T-helper 1 cell treated with Interleukin-12 subunit alpha and Interleukin-12 subunit beta and Interleukin-4 antibody, amounts not matched to agents 30 μg/mL and 1 μg/mL, for 36 hours (primary cell): ENCODE measurements around the gene FHIT.
A peak's percentile ranks its signal among the peaks of the same experiment; 100 is the strongest.

Experiments used
- H3K27ac Mint-ChIP-seq: one replicate; pipeline ENCODE4 v1.8.0; 2021; ENCODE audit warnings: mild to moderate bottlenecking, mixed read lengths
- H3K27me3 Mint-ChIP-seq: one replicate; pipeline ENCODE4 v1.8.0; 2021; ENCODE audit warnings: low read depth, mixed read lengths
- H3K36me3 Mint-ChIP-seq: one replicate; pipeline ENCODE4 v1.8.0; 2021; ENCODE audit warnings: low read depth, mixed read lengths
- H3K4me1 Mint-ChIP-seq: one replicate; pipeline ENCODE4 v1.8.0; 2021; ENCODE audit warnings: low read depth, mixed read lengths
- H3K4me3 Mint-ChIP-seq: one replicate; pipeline ENCODE4 v1.8.0; 2021; ENCODE audit warnings: mild to moderate bottlenecking, moderate library complexity, mixed read lengths
- H3K9me3 Mint-ChIP-seq: one replicate; pipeline ENCODE4 v1.8.0; 2021; ENCODE audit warnings: mixed read lengths

The FHIT gene

GRCh38 chr3:60226912-60227311 lies 1024.3 kb downstream of the FHIT start:
- Mint-ChIP-seq H3K27ac (no peak overlapping the region), H3K9me3 (peaks cover 9% of the 10 kb centered on the region), H3K27me3 (no peaks in the 10 kb centered on the region)

GRCh38 chr3:60225848-60226247 lies 1025.4 kb downstream of the FHIT start:
- no peak overlapping the region for H3K4me3 Mint-ChIP-seq
- H3K27ac Mint-ChIP-seq = no peak overlapping the region
- peaks cover 4% of the 10 kb centered on the region for H3K4me1 Mint-ChIP-seq
- no peaks in the 10 kb centered on the region for H3K36me3 Mint-ChIP-seq
- H3K27me3 Mint-ChIP-seq = no peaks in the 10 kb centered on the region
- peaks cover under 1% of the 10 kb centered on the region for H3K9me3 Mint-ChIP-seq

More at GRCh38 chr3:60226912-60227311, 1024.3 kb downstream of the FHIT start:
- Mint-ChIP-seq H3K36me3 (peaks cover 1% of the 10 kb centered on the region), H3K4me3 (no peak overlapping the region), H3K4me1 (peaks cover 4% of the 10 kb centered on the region)

GRCh38 chr3:60220768-60221167 lies 1030.5 kb downstream of the FHIT start:
- Mint-ChIP-seq H3K9me3 (no peaks in the 10 kb centered on the region), H3K27ac (no peak overlapping the region), H3K27me3 (no peaks in the 10 kb centered on the region), H3K36me3 (no peaks in the 10 kb centered on the region), H3K4me1 (no peaks in the 10 kb centered on the region), H3K4me3 (no peak overlapping the region)

- no peaks in the 10 kb centered on the region for H3K27me3 Mint-ChIP-seq
- no peaks in the 10 kb centered on the region for H3K9me3 Mint-ChIP-seq
- H3K4me3 Mint-ChIP-seq = no peak overlapping the region
- H3K27ac Mint-ChIP-seq = no peak overlapping the region
- no peaks in the 10 kb centered on the region for H3K4me1 Mint-ChIP-seq
- H3K36me3 Mint-ChIP-seq = no peaks in the 10 kb centered on the region
Measured at GRCh38 chr3:60219501-60219900, 1031.8 kb downstream of the FHIT start.

- H3K36me3 Mint-ChIP-seq = no peaks in the 10 kb centered on the region
- no peaks in the 10 kb centered on the region for H3K27me3 Mint-ChIP-seq
- H3K27ac Mint-ChIP-seq = no peak overlapping the region
- no peaks in the 10 kb centered on the region for H3K9me3 Mint-ChIP-seq
- H3K4me3 Mint-ChIP-seq = no peak overlapping the region
- H3K4me1 Mint-ChIP-seq = no peaks in the 10 kb centered on the region
Measured at GRCh38 chr3:60217156-60217911, 1033.9 kb downstream of the FHIT start.

- no peak overlapping the region for H3K27ac Mint-ChIP-seq
Measured at GRCh38 chr3:60216462-60217075, 1034.7 kb downstream of the FHIT start.

GRCh38 chr3:60215946-60216345 lies 1035.3 kb downstream of the FHIT start:
- H3K27me3 Mint-ChIP-seq = no peaks in the 10 kb centered on the region
- no peaks in the 10 kb centered on the region for H3K9me3 Mint-ChIP-seq
- no peaks in the 10 kb centered on the region for H3K4me1 Mint-ChIP-seq
- no peaks in the 10 kb centered on the region for H3K36me3 Mint-ChIP-seq
- H3K27ac Mint-ChIP-seq = no peak overlapping the region
- no peak overlapping the region for H3K4me3 Mint-ChIP-seq

More at GRCh38 chr3:60216462-60217075, 1034.7 kb downstream of the FHIT start:
- Mint-ChIP-seq H3K27me3 (no peaks in the 10 kb centered on the region), H3K4me3 (no peak overlapping the region), H3K4me1 (no peaks in the 10 kb centered on the region), H3K36me3 (no peaks in the 10 kb centered on the region), H3K9me3 (no peaks in the 10 kb centered on the region)

- H3K27me3 Mint-ChIP-seq = no peaks in the 10 kb centered on the region
- no peaks in the 10 kb centered on the region for H3K4me1 Mint-ChIP-seq
- H3K4me3 Mint-ChIP-seq = no peak overlapping the region
- H3K36me3 Mint-ChIP-seq = peaks cover 7% of the 10 kb centered on the region
- H3K9me3 Mint-ChIP-seq = peaks cover 10% of the 10 kb centered on the region
- no peak overlapping the region for H3K27ac Mint-ChIP-seq
Measured at GRCh38 chr3:60207905-60208304, 1043.3 kb downstream of the FHIT start.

GRCh38 chr3:60206206-60206605 lies 1045.0 kb downstream of the FHIT start:
- peaks cover 11% of the 10 kb centered on the region for H3K9me3 Mint-ChIP-seq
- H3K4me1 Mint-ChIP-seq = no peaks in the 10 kb centered on the region
- no peaks in the 10 kb centered on the region for H3K27me3 Mint-ChIP-seq
- H3K36me3 Mint-ChIP-seq = peaks cover 7% of the 10 kb centered on the region
- no peak overlapping the region for H3K27ac Mint-ChIP-seq
- H3K4me3 Mint-ChIP-seq = no peak overlapping the region

- H3K9me3 Mint-ChIP-seq = peaks cover 12% of the 10 kb centered on the region
- H3K27ac Mint-ChIP-seq = no peak overlapping the region
- no peaks in the 10 kb centered on the region for H3K4me1 Mint-ChIP-seq
Measured at GRCh38 chr3:60202052-60202726, 1049.1 kb downstream of the FHIT start.

GRCh38 chr3:60199306-60199705 lies 1051.9 kb downstream of the FHIT start:
- Mint-ChIP-seq H3K36me3 (peaks cover 3% of the 10 kb centered on the region), H3K9me3 (peaks cover 15% of the 10 kb centered on the region), H3K4me1 (no peaks in the 10 kb centered on the region), H3K27ac (no peak overlapping the region), H3K27me3 (no peaks in the 10 kb centered on the region), H3K4me3 (no peak overlapping the region)

More at GRCh38 chr3:60202052-60202726, 1049.1 kb downstream of the FHIT start:
- H3K27me3 Mint-ChIP-seq = no peaks in the 10 kb centered on the region
- H3K36me3 Mint-ChIP-seq = peaks cover 3% of the 10 kb centered on the region
- H3K4me3 Mint-ChIP-seq = no peak overlapping the region

GRCh38 chr3:60198179-60198720 lies 1053.0 kb downstream of the FHIT start:
- peaks cover 23% of the 10 kb centered on the region for H3K9me3 Mint-ChIP-seq
- no peaks in the 10 kb centered on the region for H3K27me3 Mint-ChIP-seq
- H3K27ac Mint-ChIP-seq = no peak overlapping the region
- peaks cover 5% of the 10 kb centered on the region for H3K4me1 Mint-ChIP-seq
- peaks cover 12% of the 10 kb centered on the region for H3K36me3 Mint-ChIP-seq
- H3K4me3 Mint-ChIP-seq = no peak overlapping the region

- H3K4me3 Mint-ChIP-seq = peak overlapping the region; percentile 7
- H3K27ac Mint-ChIP-seq = peak overlapping the region; percentile 84
- H3K9me3 Mint-ChIP-seq = peaks cover 14% of the 10 kb centered on the region
- H3K36me3 Mint-ChIP-seq = peaks cover 15% of the 10 kb centered on the region
- H3K27me3 Mint-ChIP-seq = no peaks in the 10 kb centered on the region
- H3K4me1 Mint-ChIP-seq = peaks cover 37% of the 10 kb centered on the region
Measured at GRCh38 chr3:60192297-60193114, 1058.7 kb downstream of the FHIT start.

GRCh38 chr3:60190073-60190472 lies 1061.2 kb downstream of the FHIT start:
- peak overlapping the region; percentile 82 for H3K27ac Mint-ChIP-seq
- H3K27me3 Mint-ChIP-seq = no peaks in the 10 kb centered on the region
- peak overlapping the region; percentile 37 for H3K4me3 Mint-ChIP-seq
- H3K9me3 Mint-ChIP-seq = peaks cover 22% of the 10 kb centered on the region
- H3K4me1 Mint-ChIP-seq = peaks cover 47% of the 10 kb centered on the region
- peaks cover 18% of the 10 kb centered on the region for H3K36me3 Mint-ChIP-seq
